22Rv1 (cell line): ENCODE data around the gene TREM2.
"Not testable (repeated sequence)": the region's sequence is repeated elsewhere in the genome, so short reads cannot be mapped to it uniquely, and the experiment has no call there.

Experiments
- CTCF ChIP-seq: fragments of 450-650 bp; IDR thresholded peaks from 2 replicates; pipeline ENCODE4 v1.5.1; 2017; ENCODE audit warnings: mild to moderate bottlenecking
- ZFX ChIP-seq: fragments of 450-650 bp; IDR thresholded peaks from 2 replicates; pipeline ENCODE4 v1.6.1; 2017; ENCODE audit warnings: antibody characterized with exemption, borderline replicate concordance

- not testable (repeated sequence) for TF ChIP-seq CTCF, ZFX
Observed at GRCh38 chr6:41189046-41189445, 26.1 kb upstream of the TREM2 start.
